HepG2 (cell line): Measurements from ENCODE around the gene BFSP1. TPM values are rescaled to one million over a fixed set of nuclear protein-coding genes. Genes with fewer than 3 reads are reported as not detected.

ENCODE experiments used
- ARID2 ChIP-seq: sonication (generic); formaldehyde crosslinking; IDR thresholded peaks from 2 replicates; pipeline ENCODE4 v1.8.1; 2022; ENCODE audit warnings: mild to moderate bottlenecking, missing genetic modification reagents, borderline replicate concordance
- ARID5B ChIP-seq: IDR thresholded peaks from 2 replicates; pipeline ENCODE4 v1.4.0; 2020; ENCODE audit warnings: mild to moderate bottlenecking, missing genetic modification reagents
- MAFK ChIP-seq, 2 experiments: IDR thresholded peaks in 1 of 2; conservative IDR thresholded peaks in 1 of 2; 2 replicates each; pipeline ENCODE4 v1.6.1; 2011; ENCODE audit warnings: improper control_type of control experiment in 2 of 2, low read length in 2 of 2
- MED8 ChIP-seq: sonication (generic); formaldehyde crosslinking; IDR thresholded peaks from 2 replicates; pipeline ENCODE4 v1.8.1; 2023; ENCODE audit warnings: mild to moderate bottlenecking, missing genetic modification reagents; ENCODE audit not compliant: insufficient replicate concordance
- MXI1 ChIP-seq: IDR thresholded peaks from 3 replicates; pipeline ENCODE4 v1.6.1; 2012; ENCODE audit warnings: low read depth, low read length, inconsistent platforms, borderline replicate concordance
- SRSF1 ChIP-seq: fragments of 200-400 bp; formaldehyde crosslinking; optimal IDR thresholded peaks from 2 replicates; pipeline ENCODE3; 2017; ENCODE audit warnings: mild to moderate bottlenecking, low read depth, low read length, moderate library complexity
- THRA ChIP-seq: sonication (generic); formaldehyde crosslinking; IDR thresholded peaks from 2 replicates; pipeline ENCODE4 v1.4.0; 2020; ENCODE audit warnings: missing genetic modification reagents, borderline replicate concordance
- ZNF552 ChIP-seq: sonication (generic); formaldehyde crosslinking; IDR thresholded peaks from 2 replicates; pipeline ENCODE4 v1.9.0; 2022; ENCODE audit warnings: missing genetic modification reagents, mild to moderate bottlenecking, borderline replicate concordance
- ZNF746 ChIP-seq: sonication (generic); formaldehyde crosslinking; IDR thresholded peaks from 2 replicates; pipeline ENCODE4 v1.8.0; 2022; ENCODE audit warnings: mild to moderate bottlenecking, missing genetic modification reagents
- polyA plus RNA-seq, 8 experiments: library from polyadenylated mRNA; depleted of rRNA in 3 of 8; stranded (reverse) in 7 of 8; unstranded in 1 of 8; fragments of >200 nt; fragmentation: Illumina TruSeq in 4 of 8; extraction: Trizol in 4 of 8; gene quantifications; 2 replicates each; pipeline versions ENCODE4 v1.2.1 to v1.2.3, GENCODE V29; 2011 to 2016; ENCODE audit warnings: low read depth in 4 of 8, missing spikeins in 1 of 8, mixed read lengths in 1 of 8; ENCODE audit not compliant: insufficient read depth in 1 of 8
- total RNA-seq, 5 experiments: library from RNA; depleted of rRNA; stranded (reverse); fragments of >200 nt; fragmentation: Illumina TruSeq; extraction: Trizol; gene quantifications; 2 replicates each; pipeline ENCODE4 v1.2.3, GENCODE V29; 2016; ENCODE audit warnings: low read depth in 1 of 5
- TF ChIP-seq, protein P1 (sequence below): sonication (generic); formaldehyde crosslinking; conservative IDR thresholded peaks from 2 replicates; pipeline ENCODE4 v1.8.0; 2022; ENCODE audit warnings: low read depth, missing genetic modification reagents
- TF ChIP-seq, protein P2 (sequence below): sonication (generic); formaldehyde crosslinking; IDR thresholded peaks from 2 replicates; pipeline ENCODE4 v1.4.0; 2020; ENCODE audit warnings: missing genetic modification reagents
- TF ChIP-seq, protein P3 (sequence below): sonication (generic); formaldehyde crosslinking; IDR thresholded peaks from 2 replicates; pipeline ENCODE4 v1.8.1; 2023; ENCODE audit warnings: mild to moderate bottlenecking, missing genetic modification reagents

BFSP1 gene
- total and polyA plus RNA-seq, 2 of the 13 experiments (the other 11 are each of a cell fraction or from before 2014, with no cell fraction given), result 0.22 to 0.26 TPM

- TF ChIP-seq, protein P1, sequence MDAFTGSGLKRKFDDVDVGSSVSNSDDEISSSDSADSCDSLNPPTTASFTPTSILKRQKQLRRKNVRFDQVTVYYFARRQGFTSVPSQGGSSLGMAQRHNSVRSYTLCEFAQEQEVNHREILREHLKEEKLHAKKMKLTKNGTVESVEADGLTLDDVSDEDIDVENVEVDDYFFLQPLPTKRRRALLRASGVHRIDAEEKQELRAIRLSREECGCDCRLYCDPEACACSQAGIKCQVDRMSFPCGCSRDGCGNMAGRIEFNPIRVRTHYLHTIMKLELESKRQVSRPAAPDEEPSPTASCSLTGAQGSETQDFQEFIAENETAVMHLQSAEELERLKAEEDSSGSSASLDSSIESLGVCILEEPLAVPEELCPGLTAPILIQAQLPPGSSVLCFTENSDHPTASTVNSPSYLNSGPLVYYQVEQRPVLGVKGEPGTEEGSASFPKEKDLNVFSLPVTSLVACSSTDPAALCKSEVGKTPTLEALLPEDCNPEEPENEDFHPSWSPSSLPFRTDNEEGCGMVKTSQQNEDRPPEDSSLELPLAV, result no peak
- TF ChIP-seq MED8, result no peak
- peak; percentile 49 for TF ChIP-seq ARID5B
- TF ChIP-seq MXI1, result 0 out of 3 replicates have a peak, but pooled peaks have one; percentile 17
- TF ChIP-seq, protein P2, sequence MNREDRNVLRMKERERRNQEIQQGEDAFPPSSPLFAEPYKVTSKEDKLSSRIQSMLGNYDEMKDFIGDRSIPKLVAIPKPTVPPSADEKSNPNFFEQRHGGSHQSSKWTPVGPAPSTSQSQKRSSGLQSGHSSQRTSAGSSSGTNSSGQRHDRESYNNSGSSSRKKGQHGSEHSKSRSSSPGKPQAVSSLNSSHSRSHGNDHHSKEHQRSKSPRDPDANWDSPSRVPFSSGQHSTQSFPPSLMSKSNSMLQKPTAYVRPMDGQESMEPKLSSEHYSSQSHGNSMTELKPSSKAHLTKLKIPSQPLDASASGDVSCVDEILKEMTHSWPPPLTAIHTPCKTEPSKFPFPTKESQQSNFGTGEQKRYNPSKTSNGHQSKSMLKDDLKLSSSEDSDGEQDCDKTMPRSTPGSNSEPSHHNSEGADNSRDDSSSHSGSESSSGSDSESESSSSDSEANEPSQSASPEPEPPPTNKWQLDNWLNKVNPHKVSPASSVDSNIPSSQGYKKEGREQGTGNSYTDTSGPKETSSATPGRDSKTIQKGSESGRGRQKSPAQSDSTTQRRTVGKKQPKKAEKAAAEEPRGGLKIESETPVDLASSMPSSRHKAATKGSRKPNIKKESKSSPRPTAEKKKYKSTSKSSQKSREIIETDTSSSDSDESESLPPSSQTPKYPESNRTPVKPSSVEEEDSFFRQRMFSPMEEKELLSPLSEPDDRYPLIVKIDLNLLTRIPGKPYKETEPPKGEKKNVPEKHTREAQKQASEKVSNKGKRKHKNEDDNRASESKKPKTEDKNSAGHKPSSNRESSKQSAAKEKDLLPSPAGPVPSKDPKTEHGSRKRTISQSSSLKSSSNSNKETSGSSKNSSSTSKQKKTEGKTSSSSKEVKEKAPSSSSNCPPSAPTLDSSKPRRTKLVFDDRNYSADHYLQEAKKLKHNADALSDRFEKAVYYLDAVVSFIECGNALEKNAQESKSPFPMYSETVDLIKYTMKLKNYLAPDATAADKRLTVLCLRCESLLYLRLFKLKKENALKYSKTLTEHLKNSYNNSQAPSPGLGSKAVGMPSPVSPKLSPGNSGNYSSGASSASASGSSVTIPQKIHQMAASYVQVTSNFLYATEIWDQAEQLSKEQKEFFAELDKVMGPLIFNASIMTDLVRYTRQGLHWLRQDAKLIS, result no peak
- TF ChIP-seq ARID2, result no peak
- no peak for TF ChIP-seq ZNF552 (CRISPR knock-in tag)
- no peak for TF ChIP-seq THRA (CRISPR knock-in tag)
- TF ChIP-seq SRSF1, result no peak
- TF ChIP-seq, protein P3, sequence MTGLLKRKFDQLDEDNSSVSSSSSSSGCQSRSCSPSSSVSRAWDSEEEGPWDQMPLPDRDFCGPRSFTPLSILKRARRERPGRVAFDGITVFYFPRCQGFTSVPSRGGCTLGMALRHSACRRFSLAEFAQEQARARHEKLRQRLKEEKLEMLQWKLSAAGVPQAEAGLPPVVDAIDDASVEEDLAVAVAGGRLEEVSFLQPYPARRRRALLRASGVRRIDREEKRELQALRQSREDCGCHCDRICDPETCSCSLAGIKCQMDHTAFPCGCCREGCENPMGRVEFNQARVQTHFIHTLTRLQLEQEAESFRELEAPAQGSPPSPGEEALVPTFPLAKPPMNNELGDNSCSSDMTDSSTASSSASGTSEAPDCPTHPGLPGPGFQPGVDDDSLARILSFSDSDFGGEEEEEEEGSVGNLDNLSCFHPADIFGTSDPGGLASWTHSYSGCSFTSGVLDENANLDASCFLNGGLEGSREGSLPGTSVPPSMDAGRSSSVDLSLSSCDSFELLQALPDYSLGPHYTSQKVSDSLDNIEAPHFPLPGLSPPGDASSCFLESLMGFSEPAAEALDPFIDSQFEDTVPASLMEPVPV (CRISPR knock-in tag), result no peak
- no peak for TF ChIP-seq ZNF746
- peak; percentile 37 to 47; a peak in 3 of 4 replicates for TF ChIP-seq MAFK (conservative IDR thresholded peaks at IDR 0.05 in 1 of 2, IDR thresholded peaks at IDR 0.05 in 1 of 2; ENCODE audit: low read length in 2 of 2)
Observed at GRCh38 chr20:17558154-17558940, 27.2 kb upstream of the BFSP1 start (continued).
